NCI-H69 (cell line): ENCODE results near the gene SPOCK2.
"Not testable (repeated sequence)": the region's sequence is repeated elsewhere in the genome, so short reads cannot be mapped to it uniquely, and the experiment has no call there.

Source experiments
- DNase-seq: peaks from one replicate; lab custom pipeline; 2025; lab: John Stamatoyannopoulos, UW

The SPOCK2 gene

GRCh38 chr10:72056113-72056512, 32.2 kb downstream of the SPOCK2 start:
- DNase-seq, result no peak

- DNase-seq, result no peak
Observed at GRCh38 chr10:72053690-72054089, 34.7 kb downstream of the SPOCK2 start.

GRCh38 chr10:72050873-72051272, 37.5 kb downstream of the SPOCK2 start:
- DNase-seq, result no peak

GRCh38 chr10:72049969-72050781, 38.2 kb downstream of the SPOCK2 start:
- DNase-seq, result no peak

GRCh38 chr10:72049472-72049871, 38.9 kb downstream of the SPOCK2 start:
- no peak for DNase-seq

- peak; percentile 86 for DNase-seq
Observed at GRCh38 chr10:72048450-72049124, 39.8 kb downstream of the SPOCK2 start.

GRCh38 chr10:72045586-72045985, 42.8 kb downstream of the SPOCK2 start:
- DNase-seq, result no peak

- no peak for DNase-seq
Observed at GRCh38 chr10:72044417-72045041, 43.8 kb downstream of the SPOCK2 start.

GRCh38 chr10:72043016-72043834, 45.1 kb downstream of the SPOCK2 start:
- DNase-seq, result no peak

- no peak for DNase-seq
Observed at GRCh38 chr10:72041491-72041890, 46.9 kb downstream of the SPOCK2 start.

GRCh38 chr10:72039377-72039776, 49.0 kb downstream of the SPOCK2 start:
- DNase-seq, result no peak

GRCh38 chr10:72038458-72039001, 49.8 kb downstream of the SPOCK2 start:
- no peak for DNase-seq

GRCh38 chr10:72037811-72038210, 50.5 kb downstream of the SPOCK2 start:
- no peak for DNase-seq

GRCh38 chr10:72037266-72037665, 51.1 kb downstream of the SPOCK2 start:
- DNase-seq, result no peak

GRCh38 chr10:72035252-72035887, 53.0 kb downstream of the SPOCK2 start:
- no peak for DNase-seq

GRCh38 chr10:72034761-72035160, 53.6 kb downstream of the SPOCK2 start:
- no peak for DNase-seq

GRCh38 chr10:72034040-72034499, 54.3 kb downstream of the SPOCK2 start:
- no peak for DNase-seq

GRCh38 chr10:72032409-72033162, 55.8 kb downstream of the SPOCK2 start:
- DNase-seq, result not testable (repeated sequence)

GRCh38 chr10:72031706-72032105, 56.6 kb downstream of the SPOCK2 start:
- no peak for DNase-seq

- no peak for DNase-seq
Observed at GRCh38 chr10:72030762-72031543, 57.4 kb downstream of the SPOCK2 start.
